Vagina (tissue), 2 donors: Measurements from ENCODE around the gene SLC7A14. TPM values are rescaled to one million over a fixed set of nuclear protein-coding genes. Genes with fewer than 3 reads are reported as not detected.

Experiments
- DNase-seq, 2 donors: peaks; one replicate each; pipeline ENCODE4 v3.0.0-alpha.2; 2017; ENCODE audit errors: extremely low spot score in 2 of 2
- H3K27ac ChIP-seq: fragments of 200-600 bp; sonication (generic); one replicate; pipeline ENCODE4 v1.5.1; 2019
- H3K27me3 ChIP-seq: fragments of 200-600 bp; sonication (generic); one replicate; pipeline ENCODE4 v1.5.1; 2019
- H3K36me3 ChIP-seq, 2 donors: fragments of 200-600 bp; sonication (generic); one replicate each; pipeline ENCODE4 v1.5.1; 2017 to 2019
- H3K4me1 ChIP-seq: fragments of 200-600 bp; sonication (generic); one replicate; pipeline ENCODE4 v1.5.1; 2019
- H3K4me3 ChIP-seq, 2 donors: fragments of 200-600 bp; sonication (generic); 1 replicate in 1 of 2; 2 replicates in 1 of 2; pipeline ENCODE4 v1.5.1; 2016 to 2019
- H3K9me3 ChIP-seq: fragments of 200-600 bp; sonication (generic); one replicate; pipeline ENCODE4 v1.5.1; 2019
- CTCF ChIP-seq, 3 experiments: fragments of 450-650 bp in 2 of 3; fragments of 200-600 bp in 1 of 3; sonication (generic) in 1 of 3; IDR thresholded peaks; one replicate each; pipeline ENCODE4 v1.5.1; 2017 to 2019; ENCODE audit warnings: antibody characterized with exemption in 3 of 3, mild to moderate bottlenecking in 2 of 3, moderate library complexity in 2 of 3
- POLR2A ChIP-seq, 2 donors: fragments of 450-650 bp; IDR thresholded peaks; one replicate each; pipeline ENCODE4 v1.6.1; 2017; ENCODE audit warnings: antibody characterized with exemption in 2 of 2, mild to moderate bottlenecking in 2 of 2, moderate library complexity in 2 of 2
- POLR2AphosphoS5 ChIP-seq, 2 donors: sonication (generic); formaldehyde crosslinking; IDR thresholded peaks; one replicate each; pipeline ENCODE4 v1.9.0; 2017; ENCODE audit warnings: antibody characterized with exemption in 2 of 2, mild to moderate bottlenecking in 2 of 2, low read depth in 1 of 2; ENCODE audit not compliant: insufficient read depth in 1 of 2
- intact Hi-C: fragments of 100-400 bp; cut with DNase I; formaldehyde crosslinking; loops from one replicate; pipeline ENCODE4 v1.15.1; 2023
- total RNA-seq: library from RNA; depleted of rRNA; stranded (reverse); fragments of >200 nt; gene quantifications from one replicate; pipeline ENCODE4 v1.2.3, GENCODE V29; 2016

SLC7A14 gene
- total RNA-seq, 1 donor from 2014 or later, result 1.2 TPM

GRCh38 chr3:170437696-170438407 lies 148.0 kb downstream of the SLC7A14 start:
- Histone ChIP-seq H3K9me3 (no peaks in the 10 kb centered on the region), H3K4me3 (no peak overlapping the region), H3K4me1 (no peaks in the 10 kb centered on the region), H3K27ac (no peak overlapping the region), H3K36me3 (peaks cover 0 to 7% of the 10 kb centered on the region in 2 donors), H3K27me3 (no peaks in the 10 kb centered on the region)
- intact Hi-C loops, result no loop called here
- no peak for DNase-seq
- TF ChIP-seq POLR2A (IDR thresholded peaks at IDR 0.05), result no peak
- no peak for TF ChIP-seq POLR2AphosphoS5 (IDR thresholded peaks at IDR 0.05; ENCODE audit: insufficient read depth in 1 of 2, low read depth in 1 of 2)
- no peak for TF ChIP-seq CTCF (IDR thresholded peaks at IDR 0.05)

GRCh38 chr3:170437176-170437575 lies 148.7 kb downstream of the SLC7A14 start:
- TF ChIP-seq POLR2AphosphoS5 (IDR thresholded peaks at IDR 0.05; ENCODE audit: insufficient read depth in 1 of 2, low read depth in 1 of 2) (no peak), POLR2A (IDR thresholded peaks at IDR 0.05) (no peak), CTCF (IDR thresholded peaks at IDR 0.05) (no peak)
- H3K27me3 ChIP-seq, result no peaks in the 10 kb centered on the region
- no peaks in the 10 kb centered on the region for H3K9me3 ChIP-seq
- no peaks in the 10 kb centered on the region for H3K4me1 ChIP-seq
- H3K27ac ChIP-seq, result no peak overlapping the region
- DNase-seq, result no peak
- H3K36me3 ChIP-seq, result peaks cover 0 to 7% of the 10 kb centered on the region in 2 donors
- intact Hi-C loops, result no loop called here
- H3K4me3 ChIP-seq, result no peak overlapping the region

- no peak for DNase-seq
- Histone ChIP-seq H3K36me3 (peaks cover 0 to 7% of the 10 kb centered on the region in 2 donors), H3K4me1 (no peaks in the 10 kb centered on the region), H3K4me3 (no peak overlapping the region), H3K9me3 (no peaks in the 10 kb centered on the region), H3K27ac (no peak overlapping the region), H3K27me3 (no peaks in the 10 kb centered on the region)
- intact Hi-C loops, result no loop called here
- TF ChIP-seq POLR2AphosphoS5 (IDR thresholded peaks at IDR 0.05; ENCODE audit: insufficient read depth in 1 of 2, low read depth in 1 of 2) (no peak), POLR2A (IDR thresholded peaks at IDR 0.05) (no peak), CTCF (IDR thresholded peaks at IDR 0.05) (no peak)
These were observed 149.2 kb downstream of the SLC7A14 start for GRCh38 chr3:170436697-170437096.

- no peaks in the 10 kb centered on the region for H3K9me3 ChIP-seq
- DNase-seq, result no peak
- H3K36me3 ChIP-seq, result peaks cover 0 to 7% of the 10 kb centered on the region in 2 donors
- no peaks in the 10 kb centered on the region for H3K27me3 ChIP-seq
- no peaks in the 10 kb centered on the region for H3K4me1 ChIP-seq
- H3K4me3 ChIP-seq, result no peak overlapping the region
- TF ChIP-seq CTCF (IDR thresholded peaks at IDR 0.05), result no peak
- no peak for TF ChIP-seq POLR2A (IDR thresholded peaks at IDR 0.05)
- TF ChIP-seq POLR2AphosphoS5 (IDR thresholded peaks at IDR 0.05; ENCODE audit: insufficient read depth in 1 of 2, low read depth in 1 of 2), result no peak
- intact Hi-C loops, result no loop called here
- no peak overlapping the region for H3K27ac ChIP-seq
These were observed 153.5 kb downstream of the SLC7A14 start for GRCh38 chr3:170432416-170432815.

- intact Hi-C loops, result no loop called here
- no peaks in the 10 kb centered on the region for H3K27me3 ChIP-seq
- no peak overlapping the region for H3K4me3 ChIP-seq
- no peak overlapping the region for H3K27ac ChIP-seq
- no peaks in the 10 kb centered on the region for H3K9me3 ChIP-seq
- no peak for DNase-seq
- H3K4me1 ChIP-seq, result no peaks in the 10 kb centered on the region
- peaks cover 0 to 7% of the 10 kb centered on the region in 2 donors for H3K36me3 ChIP-seq
- TF ChIP-seq POLR2AphosphoS5 (IDR thresholded peaks at IDR 0.05; ENCODE audit: insufficient read depth in 1 of 2, low read depth in 1 of 2) (no peak), CTCF (IDR thresholded peaks at IDR 0.05) (no peak), POLR2A (IDR thresholded peaks at IDR 0.05) (no peak)
These were observed 154.8 kb downstream of the SLC7A14 start for GRCh38 chr3:170431054-170431453.
